Measurements from ENCODE around the gene LMCD1.

LMCD1 gene

DNA sequence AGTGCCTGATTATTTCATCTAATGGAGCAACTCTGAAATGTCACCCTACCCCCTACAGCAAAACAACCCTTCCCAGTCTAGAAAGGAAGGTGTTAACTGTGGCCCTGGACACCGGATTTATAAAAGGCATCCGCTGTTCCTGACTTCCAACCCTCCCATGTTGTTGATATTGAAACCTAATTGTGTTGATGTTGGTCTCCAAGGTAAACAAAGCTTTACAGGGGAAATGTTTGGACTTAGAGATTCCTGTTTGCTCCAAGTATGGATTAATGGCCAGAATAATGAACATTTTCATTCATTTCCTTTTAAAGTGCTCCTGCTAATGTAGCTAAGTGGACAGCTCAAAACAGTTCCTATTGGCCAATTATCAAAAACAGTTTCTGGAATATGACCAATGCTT, 19.4 kb upstream of the LMCD1 start:
- no peak for DNase-seq
- in situ Hi-C loops (cut with HindIII; ENCODE audit: low pct_ligation_motif_present, low pct_unique_long_range_greater_than_20kb, low sequenced_read_pairs): no loop called here

DNA sequence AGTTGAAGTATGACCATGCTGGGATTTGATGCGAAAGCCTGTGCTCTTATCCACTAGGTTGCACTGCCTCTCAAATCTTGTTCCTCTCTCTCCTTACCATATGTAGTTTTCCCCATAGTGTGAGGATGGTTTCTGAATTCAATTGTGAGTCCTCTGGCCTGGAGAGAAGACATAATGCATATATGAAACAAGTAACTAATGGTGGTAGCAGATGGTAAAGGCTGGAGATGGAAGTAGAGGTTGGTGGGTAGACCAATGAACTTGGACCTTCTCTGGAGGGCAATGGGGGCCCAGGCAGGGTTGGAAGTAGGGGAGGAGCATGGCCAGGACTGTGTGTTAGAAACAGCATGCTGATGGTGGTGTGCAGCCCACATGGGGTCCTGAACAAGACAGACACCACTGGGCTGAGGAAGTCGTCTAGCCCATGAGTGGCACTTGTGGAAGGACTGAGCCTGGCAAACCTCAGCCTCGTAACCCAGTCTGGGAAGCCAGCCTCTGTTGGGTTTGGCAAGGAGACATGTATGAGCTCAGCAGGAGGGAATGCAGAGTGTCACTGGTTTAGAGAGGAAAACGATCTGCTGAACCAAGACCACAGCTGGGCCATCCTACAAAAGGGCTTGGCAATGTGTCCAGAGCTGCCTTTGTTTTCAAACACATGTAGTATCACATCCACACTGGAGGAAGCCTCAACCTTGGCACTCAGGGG, 18.5 kb upstream of the LMCD1 start:
- in situ Hi-C loops (cut with HindIII; ENCODE audit: low pct_ligation_motif_present, low pct_unique_long_range_greater_than_20kb, low sequenced_read_pairs): no loop called here
- peak; percentile 90 for DNase-seq

DNA sequence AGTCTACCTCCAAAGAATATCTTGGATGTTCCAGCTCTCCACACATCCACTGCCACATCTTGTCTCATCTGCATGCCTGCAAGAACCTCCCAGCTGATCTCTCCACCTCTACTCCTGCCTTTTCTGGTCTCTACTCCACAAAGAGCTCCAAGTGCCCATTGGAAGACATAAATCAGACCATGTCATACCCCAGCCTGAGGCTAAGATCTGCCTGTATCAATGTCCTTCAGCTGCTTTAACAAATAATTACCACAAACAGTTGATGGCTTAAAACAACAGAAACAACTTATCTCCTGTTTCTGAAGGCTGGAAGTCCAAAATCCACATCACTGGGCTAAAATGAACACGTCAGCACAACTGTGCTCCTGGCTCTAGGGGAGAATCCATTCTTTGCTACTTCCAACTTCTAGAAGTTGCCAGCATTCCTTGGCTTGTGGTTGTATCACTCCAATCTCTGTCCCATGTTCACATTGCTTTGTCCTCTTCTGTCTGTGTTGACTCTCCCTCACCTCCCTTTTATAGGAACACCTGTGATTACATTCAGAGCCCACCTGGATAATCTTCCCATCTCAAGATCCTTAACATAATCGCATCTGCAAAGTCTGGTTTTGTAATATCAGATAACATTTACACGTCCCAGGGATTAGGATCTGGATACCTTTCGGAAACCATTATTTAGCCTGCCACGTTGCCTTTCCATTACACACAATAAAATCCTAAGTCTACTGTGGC, 17.0 kb upstream of the LMCD1 start:
- in situ Hi-C loops (cut with HindIII; ENCODE audit: low pct_ligation_motif_present, low pct_unique_long_range_greater_than_20kb, low sequenced_read_pairs): no loop called here
- DNase-seq: no peak

DNA sequence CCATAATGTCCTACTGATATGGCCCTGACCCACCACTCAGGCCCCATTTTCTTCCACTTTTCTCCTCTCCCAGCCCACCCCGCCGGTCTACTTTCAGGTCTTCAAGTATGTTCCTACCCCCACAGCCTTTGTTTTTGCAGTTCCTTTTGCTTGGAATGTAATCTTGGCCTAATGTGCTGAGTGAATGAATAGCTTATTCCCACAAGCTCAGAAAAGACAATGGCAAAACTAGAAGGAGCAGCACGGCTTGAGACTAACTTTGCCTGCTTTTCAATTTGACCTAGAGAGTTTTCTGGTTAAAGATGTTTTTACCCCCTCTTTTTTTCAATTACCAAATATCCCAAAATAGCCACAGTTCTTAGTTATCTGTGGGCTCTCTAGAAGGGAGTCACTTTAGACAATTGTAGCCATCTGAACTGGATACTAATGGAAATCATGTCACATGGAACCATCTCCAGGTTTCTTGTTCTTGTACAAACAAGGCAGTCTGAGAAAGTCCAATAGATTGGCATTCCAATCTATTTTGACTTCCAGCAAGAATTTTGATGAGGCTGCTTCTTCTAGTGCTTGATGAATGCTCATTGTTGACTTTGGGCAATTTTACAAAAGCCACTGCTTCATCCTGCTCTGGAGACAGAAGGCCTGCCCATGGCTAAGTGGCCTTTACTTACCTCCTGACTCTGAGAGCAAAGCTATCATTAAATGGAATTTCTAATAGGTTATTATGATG, 16.3 kb upstream of the LMCD1 start:
- in situ Hi-C loops (cut with HindIII; ENCODE audit: low pct_ligation_motif_present, low pct_unique_long_range_greater_than_20kb, low sequenced_read_pairs): no loop called here
- no peak for DNase-seq

DNA sequence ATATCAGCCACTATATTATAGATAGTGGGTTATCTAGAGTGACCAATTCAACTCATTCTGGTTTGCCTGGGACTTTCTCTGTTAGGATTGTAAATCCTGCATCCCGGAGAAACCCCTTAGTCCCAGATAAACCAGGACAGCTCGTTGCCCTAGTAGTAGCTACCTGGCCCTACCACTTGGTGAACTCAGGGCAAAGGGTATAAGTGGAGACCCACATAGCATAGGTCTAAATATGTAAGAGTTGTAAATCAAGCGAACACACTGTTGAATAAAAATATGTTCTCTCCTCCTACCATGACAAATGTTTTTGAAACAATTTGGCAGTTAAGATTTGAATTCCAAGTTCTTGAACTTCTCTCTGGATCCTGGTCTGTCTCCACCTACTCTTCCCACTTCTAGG, 15.7 kb upstream of the LMCD1 start:
- in situ Hi-C loops (cut with HindIII; ENCODE audit: low pct_ligation_motif_present, low pct_unique_long_range_greater_than_20kb, low sequenced_read_pairs): no loop called here
- DNase-seq: no peak

DNA sequence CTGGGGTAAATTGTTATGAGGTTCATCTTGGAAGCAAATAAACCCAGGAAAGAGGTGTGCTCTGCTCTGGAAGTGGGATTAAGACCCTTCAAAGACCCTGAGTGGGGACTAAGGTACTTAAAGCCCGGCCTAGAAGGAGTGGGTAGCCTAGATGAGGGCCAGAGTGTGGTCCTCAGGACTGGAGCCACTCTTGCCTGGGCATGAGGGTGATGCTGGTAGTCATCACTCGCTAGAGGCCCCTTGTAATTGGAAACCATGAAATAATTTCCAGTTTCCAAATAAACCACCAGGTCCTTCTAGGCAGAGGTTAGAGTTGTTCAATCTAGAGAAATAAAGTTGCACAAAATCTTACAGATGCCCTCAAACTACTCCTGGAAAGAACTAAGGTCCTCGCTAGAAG, 15.2 kb upstream of the LMCD1 start:
- DNase-seq: no peak
- in situ Hi-C loops (cut with HindIII; ENCODE audit: low pct_ligation_motif_present, low pct_unique_long_range_greater_than_20kb, low sequenced_read_pairs): no loop called here

DNA sequence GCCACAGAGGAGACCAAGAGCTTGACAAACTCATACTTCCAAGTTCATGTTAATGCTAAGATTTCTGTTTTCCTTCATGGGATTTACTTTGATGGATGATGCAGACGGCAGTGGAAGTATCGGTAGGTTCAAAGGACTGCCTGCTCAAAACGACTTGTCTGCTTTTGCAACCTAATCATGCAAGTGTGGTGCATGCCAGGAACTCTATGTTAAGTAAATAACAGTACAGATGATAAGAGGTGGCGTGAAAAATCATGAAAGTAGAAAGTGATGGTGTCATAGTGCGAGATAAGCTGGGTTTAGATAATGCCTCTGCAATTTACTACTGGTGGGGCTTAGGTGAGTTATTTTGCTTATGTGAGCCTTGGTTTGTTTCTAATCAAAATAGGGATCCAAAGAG, 14.7 kb upstream of the LMCD1 start:
- DNase-seq: no peak
- in situ Hi-C loops (cut with HindIII; ENCODE audit: low pct_ligation_motif_present, low pct_unique_long_range_greater_than_20kb, low sequenced_read_pairs): no loop called here

DNA sequence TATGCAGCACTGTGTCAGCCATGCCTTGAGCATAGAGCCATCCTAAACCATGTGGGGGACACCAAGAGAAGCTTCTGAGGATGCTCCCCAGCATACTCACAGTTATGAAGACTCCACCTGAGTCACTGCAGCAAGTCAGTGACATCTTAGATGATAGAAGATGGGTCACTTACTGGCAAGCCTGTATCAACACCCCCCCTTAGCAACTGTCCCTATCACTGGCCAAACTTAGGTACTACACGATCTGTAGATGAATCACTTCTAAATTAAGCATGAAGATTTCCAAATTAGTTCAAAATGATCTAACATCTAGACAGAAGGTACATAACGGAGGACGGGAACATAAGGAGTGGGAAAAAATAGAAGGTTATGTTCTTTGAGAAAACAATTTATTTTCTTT, 13.2 kb upstream of the LMCD1 start:
- DNase-seq: no peak
- in situ Hi-C loops (cut with HindIII; ENCODE audit: low pct_ligation_motif_present, low pct_unique_long_range_greater_than_20kb, low sequenced_read_pairs): no loop called here

DNA sequence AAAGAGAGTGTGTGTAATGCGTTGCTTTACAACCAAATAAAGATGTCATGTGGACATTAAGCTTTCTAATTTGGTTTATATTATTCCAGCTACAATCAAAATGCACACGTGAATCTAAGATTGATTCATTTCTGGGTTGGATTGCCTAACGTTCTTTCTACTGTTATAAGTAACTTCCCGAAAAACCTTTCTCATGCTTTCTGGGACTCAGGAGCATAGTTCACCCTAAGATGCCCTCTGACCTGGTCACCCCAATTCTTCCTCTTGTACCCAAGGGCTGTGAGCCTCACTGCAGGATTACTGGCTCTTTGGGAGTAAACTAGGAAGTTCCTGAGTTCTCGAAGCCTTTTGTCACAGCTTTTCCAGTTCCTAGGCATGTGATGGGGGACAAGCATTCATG, 12.7 kb upstream of the LMCD1 start:
- in situ Hi-C loops (cut with HindIII; ENCODE audit: low pct_ligation_motif_present, low pct_unique_long_range_greater_than_20kb, low sequenced_read_pairs): no loop called here
- DNase-seq: no peak

DNA sequence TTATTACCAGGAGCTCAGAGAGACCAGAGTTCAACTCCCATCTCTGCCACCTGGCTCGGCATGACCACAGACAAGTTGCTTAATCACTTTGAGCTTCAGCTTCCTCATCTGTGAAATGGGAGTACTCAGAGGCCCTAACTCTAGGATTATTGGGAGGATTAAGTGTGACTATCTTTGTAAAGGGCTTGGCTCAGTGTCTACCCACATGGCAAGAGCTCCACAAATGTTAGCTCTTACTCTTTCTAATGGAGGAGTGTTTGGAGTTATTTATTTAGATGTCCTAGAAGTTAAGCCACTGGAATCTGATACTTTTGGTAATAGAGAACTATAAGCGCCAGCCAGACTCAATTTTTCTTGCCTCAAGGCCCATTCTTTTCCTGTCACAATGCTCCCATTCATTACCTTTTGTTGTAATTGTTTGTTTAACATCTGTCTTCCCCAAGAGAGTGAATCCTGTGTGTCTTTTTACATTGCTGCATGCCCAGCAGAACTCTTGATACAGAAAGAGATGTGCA, 12.3 kb upstream of the LMCD1 start:
- no peak for DNase-seq

DNA sequence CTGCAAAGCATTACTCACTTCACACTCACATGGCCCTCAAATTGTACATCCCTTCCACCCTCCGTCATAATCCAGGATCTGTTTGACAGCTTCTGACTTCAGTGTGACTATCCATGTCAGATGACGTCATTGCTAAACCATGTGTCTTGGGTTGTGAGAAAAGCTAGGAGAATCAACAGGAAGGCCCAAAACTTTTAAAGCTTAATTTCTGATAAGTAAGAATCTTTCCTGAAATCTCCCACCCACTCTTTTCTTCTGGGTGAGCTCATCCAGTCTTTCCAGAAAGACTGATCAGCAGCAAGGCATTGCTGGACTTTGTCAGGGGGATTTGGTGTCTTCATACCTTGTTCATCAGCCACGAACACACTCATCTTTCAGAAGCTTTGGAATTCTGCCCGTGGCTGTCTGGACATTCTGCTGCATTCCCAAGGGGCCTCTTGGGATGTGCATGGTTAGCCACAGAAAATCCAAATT, 11.5 kb upstream of the LMCD1 start:
- in situ Hi-C loops (cut with HindIII; ENCODE audit: low pct_ligation_motif_present, low pct_unique_long_range_greater_than_20kb, low sequenced_read_pairs): no loop called here
- peak; percentile 70 for DNase-seq

More for the DNA sequence above, 12.3 kb upstream of the LMCD1 start:
- in situ Hi-C loops (cut with HindIII; ENCODE audit: low pct_ligation_motif_present, low pct_unique_long_range_greater_than_20kb, low sequenced_read_pairs): no loop called here

DNA sequence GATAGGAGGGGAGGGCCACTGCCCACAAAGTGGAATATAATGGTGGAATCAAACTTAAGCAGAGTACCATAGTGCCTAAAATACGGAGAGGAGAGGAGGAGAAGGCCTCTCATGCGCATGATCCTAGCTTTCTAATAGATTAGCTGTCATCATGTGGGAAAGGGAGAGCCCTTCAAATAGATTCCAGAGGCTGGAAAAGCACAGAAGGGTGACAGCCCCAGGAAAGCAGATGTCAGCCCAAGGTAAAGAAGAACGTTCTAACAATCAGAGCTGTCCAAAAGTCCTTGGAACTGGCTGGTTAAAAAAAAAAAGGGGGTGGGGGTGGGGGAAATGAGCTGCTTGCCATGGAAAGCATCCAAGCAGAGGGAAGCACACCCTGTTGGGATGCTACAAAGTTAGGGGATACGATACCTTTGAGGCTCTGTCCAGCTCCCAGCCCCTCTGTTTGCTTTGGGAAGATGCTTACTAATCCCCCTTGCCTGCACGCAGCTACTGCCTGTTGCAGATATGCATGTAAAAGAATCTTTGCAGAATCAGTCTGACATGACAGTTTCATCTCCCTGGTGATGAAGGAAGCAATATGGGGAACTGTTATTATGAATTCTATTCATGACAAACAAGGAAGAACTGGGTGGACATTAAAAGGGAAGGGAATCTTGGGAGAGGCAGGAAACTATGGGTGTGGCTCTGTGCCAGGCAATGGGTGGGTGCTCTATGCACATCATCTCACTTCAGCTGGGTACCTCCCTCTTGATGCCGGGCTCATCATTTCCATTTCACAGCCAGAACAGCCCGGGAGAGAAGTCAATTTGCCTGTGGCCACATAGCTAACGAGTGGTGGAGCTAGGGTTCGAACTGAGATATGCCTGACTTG, 10.1 kb upstream of the LMCD1 start:
- DNase-seq: no peak
- in situ Hi-C loops (cut with HindIII; ENCODE audit: low pct_ligation_motif_present, low pct_unique_long_range_greater_than_20kb, low sequenced_read_pairs): no loop called here

DNA sequence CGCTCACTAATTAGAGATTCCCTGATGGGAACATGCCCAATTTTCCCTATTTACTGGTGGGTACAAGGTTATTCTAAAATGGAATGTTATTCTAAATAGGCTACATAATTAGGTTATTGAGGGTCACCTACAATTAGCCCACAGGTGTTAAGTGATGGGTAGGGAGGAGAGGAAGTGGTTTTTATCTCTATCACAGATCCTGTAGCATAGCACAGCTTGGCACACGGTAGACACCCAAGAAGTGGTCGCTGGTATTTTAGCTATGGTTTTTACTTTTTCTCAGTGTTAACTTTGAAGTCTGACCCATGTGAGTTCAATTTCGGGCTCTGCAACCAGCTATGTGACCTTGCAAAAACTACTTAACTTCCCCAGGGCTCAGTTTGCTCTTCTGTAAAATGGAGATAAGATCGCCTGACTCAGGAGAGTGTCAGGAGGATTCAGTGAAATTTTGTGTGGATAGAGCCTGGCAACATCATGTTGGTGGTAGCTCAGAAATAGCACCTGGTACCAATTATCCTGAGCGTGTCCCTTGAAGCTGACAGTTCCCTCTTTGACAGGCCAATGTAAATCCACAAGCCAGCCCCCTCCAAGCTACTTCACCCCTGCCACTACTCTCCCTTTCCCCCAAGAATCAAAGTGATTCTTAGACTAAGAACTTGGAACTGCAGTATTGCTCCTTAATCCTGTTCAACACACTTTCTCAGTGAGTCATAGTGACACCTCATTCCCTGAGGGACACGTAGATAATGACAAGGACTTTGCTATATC, 8.7 kb upstream of the LMCD1 start:
- in situ Hi-C loops (cut with HindIII; ENCODE audit: low pct_ligation_motif_present, low pct_unique_long_range_greater_than_20kb, low sequenced_read_pairs): no loop called here
- no peak for DNase-seq

DNA sequence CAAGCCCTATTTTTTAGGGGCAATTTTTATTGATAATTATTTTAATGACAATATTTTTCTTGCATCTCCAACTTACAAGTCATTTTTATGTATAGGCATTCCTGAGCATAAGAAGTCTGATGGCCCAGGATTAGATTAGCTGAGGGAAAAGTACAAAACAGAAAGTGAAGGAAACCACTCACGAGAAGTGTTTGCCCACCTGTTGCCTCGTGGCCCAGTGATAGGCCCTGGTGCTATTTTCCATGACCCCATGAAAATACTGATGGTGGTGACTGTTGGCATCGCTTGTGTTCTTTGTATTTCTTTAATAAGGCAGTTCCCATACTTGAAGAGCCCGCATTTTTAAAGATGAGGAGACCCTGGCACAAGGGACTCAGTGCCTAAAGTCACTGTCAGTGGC, 7.9 kb upstream of the LMCD1 start:
- in situ Hi-C loops (cut with HindIII; ENCODE audit: low pct_ligation_motif_present, low pct_unique_long_range_greater_than_20kb, low sequenced_read_pairs): no loop called here
- DNase-seq: no peak

DNA sequence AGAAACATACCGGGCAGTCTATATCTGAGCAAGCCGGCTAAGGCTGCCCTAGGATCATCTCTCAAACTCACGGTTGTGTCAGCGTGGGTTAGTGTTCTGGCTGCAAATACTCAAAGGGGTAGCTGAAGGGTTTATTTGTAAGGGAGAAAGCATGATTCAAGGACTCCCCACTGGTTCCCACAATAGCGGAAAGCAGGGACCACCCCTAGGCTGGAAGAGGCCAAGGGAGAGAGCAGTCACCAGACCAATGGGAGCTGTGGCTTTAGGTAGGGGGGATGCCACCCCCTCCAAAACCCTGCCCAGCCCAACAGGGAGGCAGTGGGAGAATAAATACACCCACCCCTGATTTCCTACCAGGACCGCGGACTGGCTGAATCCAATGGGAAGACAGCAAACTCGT, 7.3 kb upstream of the LMCD1 start:
- in situ Hi-C loops (cut with HindIII; ENCODE audit: low pct_ligation_motif_present, low pct_unique_long_range_greater_than_20kb, low sequenced_read_pairs): no loop called here
- no peak for DNase-seq

DNA sequence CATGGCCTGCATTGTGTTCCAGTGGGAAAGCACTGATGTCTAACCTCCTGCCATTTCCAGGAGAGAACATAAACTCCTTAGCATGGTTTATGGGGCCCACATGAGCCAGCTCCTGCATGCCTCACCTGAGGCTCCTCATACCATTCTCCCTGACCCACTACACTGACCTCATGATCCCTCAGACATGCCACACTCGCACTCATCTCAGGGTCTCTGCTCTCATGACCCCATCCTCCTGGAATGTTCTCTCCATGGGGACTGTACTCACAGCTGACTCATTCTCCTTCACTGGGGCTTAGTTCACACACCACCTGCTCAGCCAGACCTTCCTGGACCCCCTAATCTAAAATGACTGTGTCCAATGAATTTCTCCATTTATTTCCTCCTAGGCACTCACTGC, 4.0 kb upstream of the LMCD1 start:
- DNase-seq: peak; percentile 68
- in situ Hi-C loops (cut with HindIII; ENCODE audit: low pct_ligation_motif_present, low pct_unique_long_range_greater_than_20kb, low sequenced_read_pairs): no loop called here

DNA sequence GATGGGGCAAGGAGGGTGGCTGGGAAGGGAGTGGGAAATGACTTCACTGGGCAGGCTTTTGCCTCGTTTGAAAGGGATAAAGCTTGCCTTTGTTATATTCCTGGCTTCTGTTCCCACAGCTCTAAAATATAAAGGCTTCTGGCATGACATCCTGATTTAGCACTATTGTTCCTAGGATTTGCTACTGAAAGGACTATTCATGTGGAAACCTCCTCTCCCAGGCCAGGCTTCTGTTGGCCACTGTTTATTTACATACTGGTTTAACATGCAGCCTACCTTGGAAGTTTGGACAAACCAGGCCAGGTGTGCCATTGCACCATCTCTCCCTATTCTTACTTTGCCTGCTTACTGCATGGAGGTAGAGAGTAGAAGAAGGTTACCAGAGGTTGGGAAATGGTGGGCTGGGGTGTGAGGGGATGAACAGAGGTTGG, 2.4 kb upstream of the LMCD1 start:
- in situ Hi-C loops (cut with HindIII; ENCODE audit: low pct_ligation_motif_present, low pct_unique_long_range_greater_than_20kb, low sequenced_read_pairs): no loop called here
- DNase-seq: no peak
